Fibroblast of villous mesenchyme (primary cell): ENCODE data around the gene ARHGAP8. TPM values are rescaled to one million over a fixed set of nuclear protein-coding genes. Genes with fewer than 3 reads are reported as not detected.

Source experiments
- DNase-seq: peaks from one replicate; pipeline ENCODE4 v3.0.0-alpha.2; 2010; ENCODE audit warnings: low read depth
- H3K4me3 ChIP-seq: 2 replicates; pipeline ENCODE4 v1.5.1; 2011; ENCODE audit warnings: low read depth, mild to moderate bottlenecking, low read length
- CTCF ChIP-seq: IDR thresholded peaks from 2 replicates; pipeline ENCODE4 v1.5.1; 2012; ENCODE audit warnings: low read depth, mild to moderate bottlenecking, low read length; ENCODE audit not compliant: insufficient read depth
- total RNA-seq: library from RNA; depleted of rRNA; stranded (reverse); fragments of >200 nt; gene quantifications from 2 replicates; pipeline ENCODE4 v1.2.3, GENCODE V29; 2012

ARHGAP8 gene
- total RNA-seq, 1 donor, result under 0.01 TPM

- no peak for TF ChIP-seq CTCF
- no peak for DNase-seq
- no peak overlapping the region for H3K4me3 ChIP-seq
Measured at GRCh38 chr22:44707752-44708151, 44.6 kb upstream of the ARHGAP8 start.

GRCh38 chr22:44709881-44710392 is 42.4 kb upstream of the ARHGAP8 start:
- H3K4me3 ChIP-seq, result no peak overlapping the region
- DNase-seq, result no peak
- no peak for TF ChIP-seq CTCF

- TF ChIP-seq CTCF, result no peak
- no peak overlapping the region for H3K4me3 ChIP-seq
- DNase-seq, result no peak
Measured at GRCh38 chr22:44710474-44711240, 41.7 kb upstream of the ARHGAP8 start.

GRCh38 chr22:44711241-44711560 is 41.2 kb upstream of the ARHGAP8 start:
- DNase-seq, result no peak
- no peak for TF ChIP-seq CTCF
- H3K4me3 ChIP-seq, result no peak overlapping the region

- TF ChIP-seq CTCF, result no peak
- DNase-seq, result no peak
- no peak overlapping the region for H3K4me3 ChIP-seq
Measured at GRCh38 chr22:44711690-44712555, 40.5 kb upstream of the ARHGAP8 start.

GRCh38 chr22:44712962-44713361 is 39.4 kb upstream of the ARHGAP8 start:
- no peak for DNase-seq
- no peak overlapping the region for H3K4me3 ChIP-seq
- no peak for TF ChIP-seq CTCF
